Kidney (tissue), 14 donors: ENCODE data around the gene EVI5L. TPM values are rescaled to one million over a fixed set of nuclear protein-coding genes. Genes with fewer than 3 reads are reported as not detected.
A peak's percentile ranks its signal among the peaks of the same experiment; 100 is the strongest.

Source experiments
- DNase-seq, 5 donors: peaks; one replicate each; pipeline ENCODE4 v3.0.0-alpha.2; 2013 to 2020
- FAIRE-seq: peaks from 2 replicates; lab custom pipeline; 2012; peaks lifted over from hg19 to GRCh38; lab: Jason Lieb, UNC
- H3K27ac ChIP-seq, 2 donors: one replicate each; pipeline ENCODE4 v1.7.0; 2013; ENCODE audit warnings: low read depth in 2 of 2, low read length in 2 of 2, inconsistent platforms in 1 of 2
- H3K27me3 ChIP-seq: one replicate; pipeline ENCODE4 v1.7.1; 2013; ENCODE audit warnings: low read length, inconsistent platforms; ENCODE audit not compliant: control insufficient read depth, insufficient read depth
- H3K36me3 ChIP-seq, 3 donors: one replicate each; pipeline versions ENCODE4 v1.7.0 to v1.7.1; 2013; ENCODE audit warnings: low read length in 3 of 3, control low read depth in 1 of 3, inconsistent platforms in 1 of 3; ENCODE audit not compliant: insufficient read depth in 3 of 3, control insufficient read depth in 2 of 3
- H3K4me1 ChIP-seq, 3 donors: one replicate each; pipeline versions ENCODE4 v1.7.0 to v1.7.1; 2013; ENCODE audit warnings: low read length in 3 of 3, inconsistent platforms in 1 of 3, low read depth in 1 of 3; ENCODE audit not compliant: control insufficient read depth in 2 of 3, insufficient read depth in 2 of 3
- H3K4me3 ChIP-seq, 3 donors: one replicate each; pipeline versions ENCODE4 v1.7.0 to v1.8.1; 2013; ENCODE audit warnings: low read length in 3 of 3, control low read depth in 1 of 3, inconsistent platforms in 1 of 3
- H3K9ac ChIP-seq, 3 donors: one replicate each; pipeline versions ENCODE4 v1.7.0 to v1.7.1; 2013; ENCODE audit warnings: low read length in 3 of 3, control low read depth in 1 of 3, inconsistent platforms in 1 of 3
- H3K9me3 ChIP-seq, 3 donors: one replicate each; pipeline versions ENCODE4 v1.7.0 to v1.7.1; 2013; ENCODE audit warnings: low read length in 3 of 3, control low read depth in 1 of 3, inconsistent platforms in 1 of 3; ENCODE audit not compliant: control insufficient read depth in 2 of 3, insufficient read depth in 1 of 3
- CTCF ChIP-seq: IDR thresholded peaks from 3 replicates; pipeline ENCODE4 v1.5.1; 2012; ENCODE audit warnings: mild to moderate bottlenecking, moderate library complexity, borderline replicate concordance; ENCODE audit not compliant: insufficient read depth; ENCODE audit errors: extremely low read depth
- intact Hi-C: fragments of 100-400 bp; cut with DNase I; formaldehyde crosslinking; loops from one replicate; pipeline ENCODE4 v1.11.1; 2022
- polyA plus RNA-seq: library from polyadenylated mRNA; stranded (reverse); fragments of 350-450 nt; fragmentation: Illumina TruSeq; extraction: RNeasy Lipid Tissue Mini Kit (QIAGEN cat#74804); gene quantifications from one replicate; pipeline ENCODE4 v1.2.3, GENCODE V29; 2014; ENCODE audit warnings: low read depth, low replicate concordance; ENCODE audit not compliant: insufficient read depth
- total RNA-seq: library from RNA; stranded (reverse); fragmentation: NEBNext Ultra II Directional; extraction: Animal tissue kit (Norgen Biotek cat#: 25700); gene quantifications from one replicate; pipeline ENCODE4 v1.2.1, GENCODE V29; 2021
- donor health status: control.
- donor health status: control.
- donor health status: control.
- donor health status: control.
- donor health status: control.
- donor health status: DM: yes; HTN: yes; CAD: no.
- donor health status: Normal renal cell carcinoma (clear cell type).

The EVI5L gene
- total and polyA plus RNA-seq, 2 donors from 2014 or later, result 14.5 to 15.9 TPM

DNA sequence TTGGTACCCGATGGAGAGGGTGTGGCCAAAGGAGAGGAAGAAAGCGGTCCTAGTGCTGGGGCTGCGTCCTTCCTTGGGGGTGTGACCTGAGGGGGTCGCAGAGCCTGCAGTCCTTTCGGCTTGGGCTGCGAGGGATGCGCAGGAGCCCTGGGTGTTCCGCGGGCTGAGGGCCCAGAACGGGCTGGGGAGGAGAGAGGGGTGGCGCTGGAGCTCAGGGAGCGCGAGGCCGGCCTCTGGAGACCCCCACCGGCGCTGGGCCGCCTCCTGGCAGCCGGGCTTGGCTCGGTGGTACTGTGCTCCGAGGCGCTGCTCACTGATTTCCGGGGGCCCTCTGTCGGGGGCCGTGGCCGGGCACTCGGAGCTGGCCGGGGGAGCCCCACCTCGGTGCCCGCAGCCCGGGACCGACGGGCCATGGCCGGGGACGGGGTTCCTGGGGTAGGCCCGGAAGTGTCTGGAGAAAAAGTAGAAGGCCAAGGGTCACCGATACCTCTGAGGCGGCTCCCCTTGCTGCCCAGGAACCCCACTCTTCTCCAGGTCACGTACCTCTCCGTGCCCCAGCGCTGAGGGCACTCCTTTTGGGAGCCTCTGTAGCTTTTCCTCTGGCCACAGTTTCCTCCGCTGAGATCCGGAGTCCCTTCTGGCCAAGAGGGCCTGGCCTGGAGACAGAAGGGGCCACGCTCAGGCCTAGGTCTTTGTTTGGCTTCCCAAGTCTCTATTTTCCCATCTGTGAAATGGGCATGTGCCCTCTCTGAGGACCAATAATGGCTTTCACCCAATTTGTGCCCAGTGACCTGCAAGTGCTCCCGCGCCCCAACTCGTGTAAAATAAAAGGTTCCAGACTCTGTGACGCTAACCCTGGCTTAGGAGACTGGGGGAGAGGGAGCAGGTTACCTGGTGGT is 42.5 kb downstream of the EVI5L start:
- H3K27me3 ChIP-seq, result no peaks in the 10 kb centered on the region
- no peaks in the 10 kb centered on the region for H3K9me3 ChIP-seq
- no peaks in the 10 kb centered on the region for H3K36me3 ChIP-seq
- intact Hi-C loops, result no loop called here
- no peak overlapping the region for H3K9ac ChIP-seq
- no peak for DNase-seq
- no peak for FAIRE-seq
- H3K4me3 ChIP-seq, result no peak overlapping the region
- H3K4me1 ChIP-seq, result peaks cover 0 to 8% (median 3%) of the 10 kb centered on the region in 3 donors
- no peak overlapping the region for H3K27ac ChIP-seq
- TF ChIP-seq CTCF, result no peak

DNA sequence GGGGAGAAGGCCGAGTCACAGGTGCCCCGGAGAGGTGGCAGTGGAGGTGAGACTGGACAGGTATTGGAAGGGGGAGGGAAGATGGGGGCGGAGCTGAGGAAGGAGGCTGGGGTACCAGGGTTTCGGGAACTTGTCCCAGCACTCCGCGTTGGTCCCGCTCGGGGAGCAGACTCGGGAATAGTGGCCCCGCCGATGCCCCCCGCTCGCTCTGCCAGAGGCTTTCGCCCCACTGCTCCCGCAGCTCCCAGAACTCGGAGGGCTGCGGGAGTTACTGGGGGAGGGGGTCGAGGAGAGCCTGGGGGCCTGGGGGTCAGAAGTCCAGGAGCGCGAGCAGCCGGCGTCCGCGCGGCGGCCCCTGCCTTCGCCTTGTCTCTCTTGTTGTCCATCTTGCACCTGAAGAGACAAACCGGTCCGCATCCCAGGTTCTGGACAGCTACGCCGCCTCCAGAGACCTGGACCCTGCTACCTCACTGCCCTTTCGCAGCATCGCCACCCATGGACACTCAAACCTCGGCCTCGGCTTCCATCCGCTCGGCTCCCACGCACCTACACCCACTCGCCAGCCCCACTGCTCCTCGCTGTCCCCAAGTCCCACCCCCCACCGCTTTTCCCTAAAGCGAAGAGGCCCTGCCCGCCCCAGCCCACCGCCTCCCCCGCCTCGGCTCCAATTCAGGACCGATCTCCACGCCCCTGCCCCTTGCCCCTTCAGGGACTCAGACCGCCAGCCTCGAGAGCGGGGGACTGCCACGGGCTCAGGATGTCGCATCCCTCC is 43.5 kb downstream of the EVI5L start:
- peak overlapping the region in 1 of 3 donors; percentile 30 for H3K4me3 ChIP-seq
- no peak for FAIRE-seq
- intact Hi-C loops, result no loop called here

GRCh38 chr19:7874076-7874896 is 44.3 kb downstream of the EVI5L start, which contains the start of gene PRR36:
PRR36 (minus strand) TSS chr19:7874390; CDS start chr19:7873689, 701 bp downstream.
- H3K9me3 ChIP-seq, result no peaks in the 10 kb centered on the region
- peak within 1 kb of the TSS in 1 of 3 donors; percentile 42 for H3K9ac ChIP-seq
- DNase-seq, result peak; percentile 89 to 94 (median 92)
- no peaks in the 10 kb centered on the region for H3K27me3 ChIP-seq
- intact Hi-C loops, result no loop called here
- TF ChIP-seq CTCF, result no peak
- FAIRE-seq, result no peak
- no peak within 1 kb of the TSS for H3K27ac ChIP-seq
- H3K4me3 ChIP-seq, result peak within 1 kb of the TSS; percentile 31 to 62 (median 50)
- peaks cover 0 to 5% (median 0%) of the 10 kb centered on the region in 3 donors for H3K4me1 ChIP-seq
- H3K36me3 ChIP-seq, result no peaks in the 10 kb centered on the region

More for the DNA sequence above, 43.5 kb downstream of the EVI5L start:
- H3K9ac ChIP-seq, result no peak overlapping the region
- peak in 3 of 5 donors; percentile 41 to 62 (median 46) for DNase-seq
- no peaks in the 10 kb centered on the region for H3K36me3 ChIP-seq
- no peaks in the 10 kb centered on the region for H3K9me3 ChIP-seq
- H3K4me1 ChIP-seq, result peaks cover 0 to 8% (median 3%) of the 10 kb centered on the region in 3 donors
- H3K27me3 ChIP-seq, result no peaks in the 10 kb centered on the region
- no peak overlapping the region for H3K27ac ChIP-seq
- no peak for TF ChIP-seq CTCF
